Neural progenitor cell (in vitro differentiated cells): ENCODE data around the gene SS18L1. TPM values are rescaled to one million over a fixed set of nuclear protein-coding genes. Genes with fewer than 3 reads are reported as not detected.

ENCODE experiments used
- DNase-seq: peaks from one replicate; pipeline ENCODE4 v3.0.0-alpha.2; 2016; ENCODE audit warnings: low spot score
- H2AFZ ChIP-seq: fragments of 200-600 bp; sonication (generic); replicated peaks from 2 replicates; pipeline ENCODE4 v1.6.1; 2016; ENCODE audit warnings: antibody characterized with exemption
- H3F3A ChIP-seq: fragments of 200-600 bp; sonication (generic); 2 replicates; pipeline ENCODE4 v1.6.1; 2016; ENCODE audit warnings: antibody characterized with exemption, low read depth
- H3K27ac ChIP-seq: fragments of 200-600 bp; sonication (generic); 2 replicates; pipeline ENCODE4 v1.5.1; 2016; ENCODE audit warnings: mild to moderate bottlenecking
- H3K27me3 ChIP-seq: fragments of 200-600 bp; sonication (generic); 2 replicates; pipeline ENCODE4 v1.6.1; 2016; ENCODE audit warnings: mild to moderate bottlenecking, moderate library complexity
- H3K36me3 ChIP-seq: fragments of 200-600 bp; sonication (generic); 2 replicates; pipeline ENCODE4 v1.5.1; 2016
- H3K4me1 ChIP-seq: fragments of 200-600 bp; sonication (generic); 2 replicates; pipeline ENCODE4 v1.6.1; 2016; ENCODE audit warnings: mixed run types
- H3K4me2 ChIP-seq: fragments of 200-600 bp; sonication (generic); 2 replicates; pipeline ENCODE4 v1.6.1; 2016
- H3K4me3 ChIP-seq: fragments of 200-600 bp; sonication (generic); 2 replicates; pipeline ENCODE4 v1.5.1; 2016
- H3K79me2 ChIP-seq: fragments of 200-600 bp; sonication (generic); 2 replicates; pipeline ENCODE4 v1.6.1; 2016; ENCODE audit warnings: low read depth
- H3K9ac ChIP-seq: fragments of 200-600 bp; sonication (generic); 2 replicates; pipeline ENCODE4 v1.6.1; 2016
- H3K9me3 ChIP-seq: fragments of 200-600 bp; sonication (generic); 2 replicates; pipeline ENCODE4 v1.5.1; 2016; ENCODE audit warnings: low read depth
- H4K20me1 ChIP-seq: fragments of 200-600 bp; sonication (generic); 2 replicates; pipeline ENCODE4 v1.6.1; 2016; ENCODE audit warnings: low read depth
- H3K27ac Mint-ChIP-seq: 3 replicates; pipeline ENCODE4 v1.8.0; 2021; ENCODE audit warnings: mixed read lengths
- H3K27me3 Mint-ChIP-seq: 2 replicates; pipeline ENCODE4 v1.8.0; 2022; ENCODE audit warnings: low read depth, mild to moderate bottlenecking, inconsistent platforms, moderate library complexity, mixed read lengths; ENCODE audit not compliant: insufficient read depth
- H3K36me3 Mint-ChIP-seq: 3 replicates; pipeline ENCODE4 v1.8.0; 2021; ENCODE audit warnings: mixed read lengths
- H3K4me1 Mint-ChIP-seq: 3 replicates; pipeline ENCODE4 v1.8.0; 2021; ENCODE audit warnings: mixed read lengths
- H3K4me3 Mint-ChIP-seq: 3 replicates; pipeline ENCODE4 v1.8.0; 2021; ENCODE audit warnings: mild to moderate bottlenecking, moderate library complexity, mixed read lengths
- H3K9me3 Mint-ChIP-seq: 3 replicates; pipeline ENCODE4 v1.8.0; 2020; ENCODE audit warnings: mixed read lengths
- EZH2 ChIP-seq: fragments of 200-600 bp; sonication (generic); IDR thresholded peaks from 2 replicates; pipeline ENCODE4 v1.6.1; 2017; ENCODE audit warnings: antibody characterized with exemption, mild to moderate bottlenecking, moderate library complexity
- EZH2phosphoT487 ChIP-seq: fragments of 200-600 bp; sonication (generic); IDR thresholded peaks from 2 replicates; pipeline ENCODE4 v1.6.1; 2017; ENCODE audit warnings: antibody characterized with exemption
- total RNA-seq: library from RNA; depleted of rRNA; stranded (reverse); fragments of >200 nt; gene quantifications from 2 replicates; pipeline ENCODE4 v1.2.3, GENCODE V29; 2015; ENCODE audit warnings: low replicate concordance
- TF ChIP-seq, protein P1 (sequence below): fragments of 200-600 bp; sonication (generic); IDR thresholded peaks from 2 replicates; pipeline ENCODE4 v1.5.1; 2017; ENCODE audit warnings: antibody characterized with exemption, mild to moderate bottlenecking

The SS18L1 gene
- total RNA-seq, 1 donor from 2014 or later, result 25.5 TPM

DNA sequence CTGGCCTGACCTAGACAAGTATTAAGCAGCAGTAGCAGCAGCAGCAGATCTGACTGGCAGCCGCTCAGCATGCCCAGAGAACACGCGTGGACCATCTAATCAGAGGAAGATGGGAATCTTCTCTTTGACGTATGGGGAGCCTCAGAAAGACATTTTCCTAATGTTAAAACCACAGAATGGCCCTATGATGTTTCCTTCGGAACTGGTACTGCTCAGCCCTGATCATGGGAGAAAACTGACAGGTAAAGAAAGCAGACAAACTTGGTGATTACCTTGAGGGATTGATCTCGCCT, 6.5 kb upstream of the SS18L1 start:
- Histone ChIP-seq H3K4me2 (no peak overlapping the region), H3K27ac (no peak overlapping the region), H3K4me1 (peaks cover 7% of the 10 kb centered on the region), H3K9me3 (no peaks in the 10 kb centered on the region), H3K36me3 (peaks cover 8% of the 10 kb centered on the region), H3K4me3 (no peak overlapping the region), H3K9ac (no peak overlapping the region), H3K79me2 (peaks cover 37% of the 10 kb centered on the region), H4K20me1 (peaks cover 94% of the 10 kb centered on the region), H3K27me3 (no peaks in the 10 kb centered on the region), H3F3A (peaks cover 60% of the 10 kb centered on the region), H2AFZ (no peak overlapping the region)
- TF ChIP-seq EZH2phosphoT487, result no peak
- H3K4me1 Mint-ChIP-seq, result peaks cover 16% of the 10 kb centered on the region
- no peak for DNase-seq
- no peak overlapping the region for H3K4me3 Mint-ChIP-seq
- no peaks in the 10 kb centered on the region for H3K9me3 Mint-ChIP-seq
- peaks cover 32% of the 10 kb centered on the region for H3K36me3 Mint-ChIP-seq
- peaks cover 5% of the 10 kb centered on the region for H3K27me3 Mint-ChIP-seq
- no peak overlapping the region for H3K27ac Mint-ChIP-seq

DNA sequence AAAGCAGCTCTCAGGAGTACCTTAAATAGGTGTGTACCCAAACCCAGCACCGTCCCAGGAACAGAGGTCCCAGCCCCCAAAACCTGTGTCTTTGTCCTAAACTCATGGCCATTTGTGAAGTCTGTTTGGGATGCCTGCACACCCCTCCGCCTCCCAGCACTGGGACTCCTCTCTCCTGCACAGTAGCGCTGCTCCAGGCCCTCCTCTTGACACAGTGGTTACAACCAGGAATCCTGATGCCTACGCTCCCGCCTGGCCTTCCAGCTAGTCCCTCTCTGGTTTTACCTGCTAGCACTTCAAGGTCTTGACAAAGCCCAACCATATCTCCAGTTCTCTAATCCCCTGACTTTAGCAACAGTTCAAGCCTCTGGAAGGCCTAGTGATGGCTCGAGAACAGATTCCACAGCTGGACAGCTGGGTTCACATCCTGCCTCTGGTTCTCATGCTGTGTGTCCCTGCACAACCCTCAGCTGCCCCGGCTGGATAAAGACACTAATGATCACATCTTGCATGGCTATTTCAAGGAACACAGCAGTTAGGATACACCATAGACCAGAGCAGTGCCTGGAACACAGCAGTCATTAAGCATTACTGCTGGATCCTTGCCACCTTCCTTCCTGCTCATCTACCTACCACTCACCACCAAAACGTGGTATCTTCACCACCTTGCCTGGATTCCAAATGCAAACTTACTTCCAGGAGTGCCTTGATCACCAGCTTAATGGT, 5.9 kb upstream of the SS18L1 start:
- TF ChIP-seq EZH2phosphoT487, result no peak
- no peak for TF ChIP-seq EZH2
- TF ChIP-seq, protein P1, sequence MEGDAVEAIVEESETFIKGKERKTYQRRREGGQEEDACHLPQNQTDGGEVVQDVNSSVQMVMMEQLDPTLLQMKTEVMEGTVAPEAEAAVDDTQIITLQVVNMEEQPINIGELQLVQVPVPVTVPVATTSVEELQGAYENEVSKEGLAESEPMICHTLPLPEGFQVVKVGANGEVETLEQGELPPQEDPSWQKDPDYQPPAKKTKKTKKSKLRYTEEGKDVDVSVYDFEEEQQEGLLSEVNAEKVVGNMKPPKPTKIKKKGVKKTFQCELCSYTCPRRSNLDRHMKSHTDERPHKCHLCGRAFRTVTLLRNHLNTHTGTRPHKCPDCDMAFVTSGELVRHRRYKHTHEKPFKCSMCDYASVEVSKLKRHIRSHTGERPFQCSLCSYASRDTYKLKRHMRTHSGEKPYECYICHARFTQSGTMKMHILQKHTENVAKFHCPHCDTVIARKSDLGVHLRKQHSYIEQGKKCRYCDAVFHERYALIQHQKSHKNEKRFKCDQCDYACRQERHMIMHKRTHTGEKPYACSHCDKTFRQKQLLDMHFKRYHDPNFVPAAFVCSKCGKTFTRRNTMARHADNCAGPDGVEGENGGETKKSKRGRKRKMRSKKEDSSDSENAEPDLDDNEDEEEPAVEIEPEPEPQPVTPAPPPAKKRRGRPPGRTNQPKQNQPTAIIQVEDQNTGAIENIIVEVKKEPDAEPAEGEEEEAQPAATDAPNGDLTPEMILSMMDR, result no peak
- Histone ChIP-seq H3K9ac (no peak overlapping the region), H3F3A (peaks cover 58% of the 10 kb centered on the region), H2AFZ (no peak overlapping the region), H3K4me2 (no peak overlapping the region), H3K36me3 (peaks cover 8% of the 10 kb centered on the region), H4K20me1 (peaks cover 93% of the 10 kb centered on the region), H3K4me1 (peaks cover 8% of the 10 kb centered on the region), H3K9me3 (no peaks in the 10 kb centered on the region), H3K27me3 (no peaks in the 10 kb centered on the region), H3K27ac (no peak overlapping the region), H3K79me2 (peaks cover 43% of the 10 kb centered on the region), H3K4me3 (no peak overlapping the region)
- peaks cover 7% of the 10 kb centered on the region for H3K27me3 Mint-ChIP-seq
- H3K4me3 Mint-ChIP-seq, result peak overlapping the region; percentile 27
- H3K4me1 Mint-ChIP-seq, result peaks cover 20% of the 10 kb centered on the region
- H3K9me3 Mint-ChIP-seq, result no peaks in the 10 kb centered on the region
- DNase-seq, result no peak
- no peak overlapping the region for H3K27ac Mint-ChIP-seq
- peaks cover 29% of the 10 kb centered on the region for H3K36me3 Mint-ChIP-seq

DNA sequence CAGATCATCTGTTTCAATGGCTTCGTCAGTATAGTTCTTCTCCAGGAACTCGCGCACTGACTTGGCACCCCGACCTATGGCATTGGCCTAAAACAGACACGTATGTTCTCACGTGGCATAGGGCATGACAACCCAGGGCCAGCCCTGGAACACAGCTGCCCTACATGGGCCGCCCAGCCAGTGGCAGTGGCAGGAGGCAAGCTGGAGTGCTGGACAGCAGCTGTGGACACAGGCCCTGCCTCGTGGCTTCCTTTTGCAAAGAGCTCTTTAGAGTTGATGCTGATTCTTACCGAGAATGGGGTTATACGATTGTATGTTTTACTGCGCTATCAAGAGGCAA, 5.4 kb upstream of the SS18L1 start:
- H3K27me3 ChIP-seq, result no peaks in the 10 kb centered on the region
- H3K4me1 ChIP-seq, result peaks cover 8% of the 10 kb centered on the region
- no peak overlapping the region for H3K27ac ChIP-seq
- peaks cover 58% of the 10 kb centered on the region for H3F3A ChIP-seq
- no peak for TF ChIP-seq EZH2
- no peak for TF ChIP-seq EZH2phosphoT487
- TF ChIP-seq, protein P1, result no peak
- peaks cover 89% of the 10 kb centered on the region for H4K20me1 ChIP-seq
- H3K36me3 ChIP-seq, result peaks cover 8% of the 10 kb centered on the region
- Mint-ChIP-seq H3K4me1 (peaks cover 20% of the 10 kb centered on the region), H3K36me3 (peaks cover 29% of the 10 kb centered on the region), H3K27me3 (peaks cover 7% of the 10 kb centered on the region), H3K9me3 (no peaks in the 10 kb centered on the region), H3K27ac (no peak overlapping the region), H3K4me3 (peak overlapping the region; percentile 27)
- no peak overlapping the region for H3K4me2 ChIP-seq
- no peak overlapping the region for H3K9ac ChIP-seq
- peaks cover 48% of the 10 kb centered on the region for H3K79me2 ChIP-seq
- no peak for DNase-seq
- H2AFZ ChIP-seq, result no peak overlapping the region
- no peak overlapping the region for H3K4me3 ChIP-seq
- H3K9me3 ChIP-seq, result no peaks in the 10 kb centered on the region

GRCh38 chr20:62138912-62139311, 4.7 kb upstream of the SS18L1 start:
- no peak overlapping the region for H3K4me3 Mint-ChIP-seq

More at GRCh38 chr20:62138912-62139311, 4.7 kb upstream of the SS18L1 start:
- no peak for DNase-seq
- Histone ChIP-seq H4K20me1 (peaks cover 82% of the 10 kb centered on the region), H3K79me2 (peaks cover 49% of the 10 kb centered on the region), H3K9me3 (no peaks in the 10 kb centered on the region), H3K4me3 (no peak overlapping the region), H3F3A (peaks cover 58% of the 10 kb centered on the region), H3K36me3 (peaks cover 8% of the 10 kb centered on the region), H3K9ac (no peak overlapping the region), H3K4me2 (no peak overlapping the region), H3K27me3 (no peaks in the 10 kb centered on the region), H3K4me1 (peaks cover 8% of the 10 kb centered on the region), H3K27ac (no peak overlapping the region), H2AFZ (no peak overlapping the region)
- Mint-ChIP-seq H3K36me3 (peaks cover 29% of the 10 kb centered on the region), H3K27ac (no peak overlapping the region), H3K4me1 (peaks cover 20% of the 10 kb centered on the region), H3K9me3 (no peaks in the 10 kb centered on the region), H3K27me3 (peaks cover 7% of the 10 kb centered on the region)
- TF ChIP-seq EZH2phosphoT487, result no peak
- TF ChIP-seq EZH2, result no peak
- TF ChIP-seq, protein P1, result no peak
